HCT116 (cell line): ENCODE results near the gene AUTS2. TPM values are rescaled to one million over a fixed set of nuclear protein-coding genes. Genes with fewer than 3 reads are reported as not detected.

ENCODE experiments used
- ATAC-seq: fragments of 200-7000 bp; cut with Tn5 transposase; 2 replicates; pipeline ENCODE4 v1.9.1; 2020; ENCODE audit warnings: mild to moderate bottlenecking, moderate library complexity
- BruUV-seq: library from RNA; stranded (reverse); fragments of 400-500 nt; replicated peaks from 2 replicates; lab custom pipeline; 2021; lab: Mats Ljungman, UMichigan
- CTCF ChIA-PET: fragments of 300-600 bp; sonication (Branson Sonifier 250); formaldehyde crosslinking; loops from one replicate; lab custom pipeline; 2021; ENCODE audit warnings: antibody characterized with exemption; lab: Charles Lee
- POLR2A ChIA-PET: fragments of 300-600, 350-600 bp; sonication (Branson Sonifier 250); formaldehyde crosslinking; loops from one replicate; lab custom pipeline; 2021; ENCODE audit warnings: antibody characterized with exemption; lab: Charles Lee
- RAD21 ChIA-PET, 2 experiments: fragments of 300-600 bp; sonication (Branson Sonifier 250); formaldehyde crosslinking; loops; one replicate each; lab custom pipeline; 2023; ENCODE audit warnings: low total read pairs in 2 of 2; ENCODE audit not compliant: uncharacterized antibody in 2 of 2, unreplicated experiment in 2 of 2, low non-redundant PET in 1 of 2; lab: Charles Lee
- DNase-seq: peaks from one replicate; pipeline ENCODE4 v3.0.0-alpha.2; 2010; ENCODE audit warnings: low read depth, low spot score
- H2AFZ ChIP-seq: fragments of 200-600 bp; shearing (Covaris generic), sonication (generic); 2 replicates; pipeline ENCODE4 v1.6.1; 2017; ENCODE audit warnings: low read depth, mixed run types, mixed read lengths, antibody characterized with exemption, low read length; ENCODE audit not compliant: poor library complexity, severe bottlenecking
- H3K27ac ChIP-seq: 2 replicates; pipeline ENCODE4 v1.5.1; 2012; ENCODE audit warnings: low read depth, low read length
- H3K27me3 ChIP-seq: fragments of 200-600 bp; sonication (generic); 2 replicates; pipeline ENCODE4 v1.6.1; 2016; ENCODE audit warnings: mixed run types, low read length, mixed read lengths; ENCODE audit not compliant: insufficient read depth
- H3K36me3 ChIP-seq, 2 experiments: fragments of 200-500 bp in 1 of 2; fragments of 200-600 bp in 1 of 2; sonication (Bioruptor generic) in 1 of 2; sonication (generic) in 1 of 2; 2 replicates each; pipeline versions ENCODE4 v1.5.1 to v1.6.1; 2014 to 2016; ENCODE audit warnings: low read length in 2 of 2, inconsistent platforms in 1 of 2, mixed read lengths in 1 of 2, mixed run types in 1 of 2; ENCODE audit not compliant: insufficient read depth in 2 of 2, control insufficient read depth in 1 of 2
- H3K4me1 ChIP-seq, 2 experiments: fragments of 200-600 bp in 1 of 2; sonication (generic) in 1 of 2; 2 replicates each; pipeline versions ENCODE4 v1.5.1 to v1.6.1; 2012 to 2017; ENCODE audit warnings: low read length in 2 of 2, inconsistent platforms in 1 of 2, mild to moderate bottlenecking in 1 of 2, mixed read lengths in 1 of 2, mixed run types in 1 of 2, moderate library complexity in 1 of 2; ENCODE audit not compliant: insufficient read depth in 2 of 2, control insufficient read depth in 1 of 2
- H3K4me2 ChIP-seq: fragments of 200-600 bp; sonication (generic); 2 replicates; pipeline ENCODE4 v1.6.1; 2017; ENCODE audit warnings: mixed run types, low read length, mixed read lengths
- H3K4me3 ChIP-seq, 2 experiments: fragments of 200-600 bp in 1 of 2; sonication (generic) in 1 of 2; replicated peaks in 1 of 2; 2 replicates each; pipeline ENCODE4 v1.5.1; 2011 to 2016; ENCODE audit warnings: low read length in 2 of 2, control low read depth in 1 of 2, low read depth in 1 of 2, mild to moderate bottlenecking in 1 of 2, mixed read lengths in 1 of 2, mixed run types in 1 of 2
- H3K79me2 ChIP-seq: fragments of 200-600 bp; sonication (generic); 2 replicates; pipeline ENCODE4 v1.6.1; 2017; ENCODE audit warnings: mild to moderate bottlenecking, mixed run types, low read length, moderate library complexity, mixed read lengths; ENCODE audit not compliant: insufficient read depth
- H3K9ac ChIP-seq: fragments of 200-600 bp; sonication (generic); 2 replicates; pipeline ENCODE4 v1.6.1; 2016; ENCODE audit warnings: low read length, mixed read lengths
- H3K9me2 ChIP-seq: fragments of 200-600 bp; sonication (generic), shearing (Covaris generic); 2 replicates; pipeline ENCODE4 v1.6.1; 2017; ENCODE audit warnings: mixed run types, mild to moderate bottlenecking, moderate library complexity; ENCODE audit not compliant: insufficient read depth
- H3K9me3 ChIP-seq, 2 experiments: fragments of 200-500 bp in 1 of 2; fragments of 200-600 bp in 1 of 2; sonication (Bioruptor generic) in 1 of 2; sonication (generic) in 1 of 2; 2 replicates each; pipeline ENCODE4 v1.6.1; 2014 to 2017; ENCODE audit warnings: low read length in 2 of 2, mixed read lengths in 2 of 2, inconsistent platforms in 1 of 2, low read depth in 1 of 2, mild to moderate bottlenecking in 1 of 2, mixed run types in 1 of 2, moderate library complexity in 1 of 2; ENCODE audit not compliant: control insufficient read depth in 1 of 2, insufficient read depth in 1 of 2
- H4K20me1 ChIP-seq: fragments of 200-600 bp; sonication (generic), shearing (Covaris generic); 2 replicates; pipeline ENCODE4 v1.6.1; 2017; ENCODE audit warnings: mixed run types, mild to moderate bottlenecking, moderate library complexity; ENCODE audit not compliant: insufficient read depth
- CBX3 ChIP-seq: IDR thresholded peaks from 2 replicates; pipeline ENCODE4 v1.6.1; 2012; ENCODE audit warnings: low read depth
- CEBPB ChIP-seq: IDR thresholded peaks from 2 replicates; pipeline ENCODE4 v1.6.1; 2012; ENCODE audit warnings: low read depth
- EGR1 ChIP-seq: IDR thresholded peaks from 2 replicates; pipeline ENCODE4 v1.6.1; 2012; ENCODE audit warnings: low read depth
- ELF1 ChIP-seq: IDR thresholded peaks from 2 replicates; pipeline ENCODE4 v1.6.1; 2012; ENCODE audit warnings: low read depth, borderline replicate concordance
- EZH2 ChIP-seq: fragments of 200-600 bp; sonication (generic); IDR thresholded peaks from 2 replicates; pipeline ENCODE4 v1.6.1; 2017; ENCODE audit warnings: antibody characterized with exemption, mixed run types
- FOSL1 ChIP-seq: IDR thresholded peaks from 2 replicates; pipeline ENCODE4 v1.6.1; 2012; ENCODE audit warnings: low read depth
- POLR2A ChIP-seq: IDR thresholded peaks from 2 replicates; pipeline ENCODE4 v1.7.0; 2011; ENCODE audit warnings: borderline replicate concordance; ENCODE audit not compliant: insufficient read depth, insufficient read length; ENCODE audit errors: extremely low read depth
- RAD21 ChIP-seq: IDR thresholded peaks from 2 replicates; pipeline ENCODE4 v1.6.1; 2012; ENCODE audit warnings: low read depth, mild to moderate bottlenecking
- SP1 ChIP-seq: IDR thresholded peaks from 2 replicates; pipeline ENCODE4 v1.6.1; 2012; ENCODE audit warnings: low read depth
- TCF7L2 ChIP-seq: IDR thresholded peaks from 2 replicates; pipeline ENCODE4 v1.7.0; 2011; ENCODE audit warnings: borderline replicate concordance, inconsistent platforms; ENCODE audit not compliant: insufficient read depth, insufficient read length; ENCODE audit errors: extremely low read depth
- YY1 ChIP-seq: IDR thresholded peaks from 2 replicates; pipeline ENCODE4 v1.6.1; 2011; ENCODE audit warnings: low read length, low read depth, moderate library complexity, mild to moderate bottlenecking; ENCODE audit not compliant: insufficient replicate concordance; ENCODE audit errors: extremely low read depth
- ZNF274 ChIP-seq: fragments of 200-500 bp; sonication (Bioruptor generic); IDR thresholded peaks from 2 replicates; pipeline ENCODE4 v1.6.1; 2014; ENCODE audit warnings: mild to moderate bottlenecking, low read depth, low read length, inconsistent platforms
- intact Hi-C: fragments of 100-400 bp; cut with micrococcal nuclease; formaldehyde crosslinking; loops from 2 replicates; pipeline ENCODE4 v1.10.0; 2022
- total RNA-seq: library from RNA; stranded (reverse); gene quantifications from one replicate; pipeline ENCODE4 v1.2.1, GENCODE V29; 2021; ENCODE audit not compliant: unreplicated experiment
- TF ChIP-seq, protein P1 (sequence below), 3 experiments: fragments of 200-600 bp in 1 of 3; sonication (generic) in 1 of 3; IDR thresholded peaks in 2 of 3; conservative IDR thresholded peaks in 1 of 3; 2 replicates each; pipeline ENCODE4 v1.5.1; 2012 to 2017; ENCODE audit warnings: low read depth in 2 of 3, low read length in 2 of 3, antibody characterized with exemption in 1 of 3, borderline replicate concordance in 1 of 3, control low read depth in 1 of 3, mild to moderate bottlenecking in 1 of 3, mixed read lengths in 1 of 3, mixed run types in 1 of 3, moderate library complexity in 1 of 3; ENCODE audit not compliant: insufficient read depth in 1 of 3
- TF ChIP-seq, protein P2 (sequence below): IDR thresholded peaks from 2 replicates; pipeline ENCODE4 v1.6.1; 2011; ENCODE audit warnings: mild to moderate bottlenecking, low read length, moderate library complexity; ENCODE audit not compliant: insufficient replicate concordance; ENCODE audit errors: extremely low read depth

Gene AUTS2
- total RNA-seq, 1 experiment from 2014 or later = 0.93 TPM

DNA sequence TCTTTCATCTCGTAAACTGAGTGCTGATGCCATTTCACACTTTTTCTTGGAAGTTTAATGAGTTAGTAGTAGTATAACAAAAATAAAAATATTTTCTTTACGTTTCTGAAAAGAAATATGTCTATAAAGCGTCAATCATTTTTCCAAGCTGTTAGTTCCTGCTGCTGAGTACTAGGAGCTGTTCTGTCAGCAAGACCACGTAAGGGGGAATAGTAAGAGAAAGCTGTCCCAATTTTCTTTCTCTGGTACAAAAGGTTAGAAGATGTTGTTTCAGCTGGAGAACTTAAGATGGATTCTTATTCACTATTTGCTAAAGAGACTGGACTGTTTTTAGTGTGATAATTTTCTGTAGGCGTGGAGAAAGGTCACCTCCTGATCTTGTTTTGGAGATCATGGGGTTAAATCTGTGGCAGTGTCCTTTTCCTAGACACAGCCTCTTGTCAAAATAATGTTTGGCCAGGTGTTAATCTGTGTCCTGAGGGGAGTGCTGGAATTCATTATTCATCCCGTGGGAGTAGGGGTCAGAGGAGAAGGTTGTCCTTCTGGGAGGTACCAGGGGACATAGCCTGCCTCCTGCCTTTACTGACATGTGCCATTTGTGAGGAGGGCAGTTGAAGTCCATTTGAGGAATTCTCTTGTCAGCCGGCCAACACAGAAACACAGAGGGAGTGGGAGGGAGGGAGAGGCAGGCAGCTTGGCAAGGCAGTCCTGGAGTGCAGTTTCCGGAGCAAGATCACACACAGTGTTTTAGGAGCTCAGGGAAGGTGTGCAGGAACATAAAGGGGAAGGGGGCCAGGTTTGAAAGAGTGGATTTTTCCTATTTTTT, 368.7 kb downstream of the AUTS2 start:
- no peak overlapping the region for H3K4me3 ChIP-seq
- no peaks in the 10 kb centered on the region for H3K4me1 ChIP-seq
- ChIA-PET CTCF (no interaction called here), RAD21 (no interaction called here), POLR2A (no interaction called here)
- peaks cover 10 to 27% of the 10 kb centered on the region in 2 experiments; a peak in 2 of 4 replicates for H3K9me3 ChIP-seq
- no peaks in the 10 kb centered on the region for H3K79me2 ChIP-seq
- no peaks in the 10 kb centered on the region for H3K27me3 ChIP-seq
- H3K9ac ChIP-seq = no peak overlapping the region
- no peaks in the 10 kb centered on the region for H4K20me1 ChIP-seq
- BruUV-seq = no TSS peak
- TF ChIP-seq ZNF274 = no peak
- no peak for TF ChIP-seq POLR2A
- no peak for TF ChIP-seq RAD21
- no peak for TF ChIP-seq CBX3
- no peak for TF ChIP-seq CEBPB
- no peak for TF ChIP-seq EGR1
- ATAC-seq (no peak), DNase-seq (no peak)
- intact Hi-C loops = no loop called here
- no peak overlapping the region for H3K27ac ChIP-seq
- no peak overlapping the region for H2AFZ ChIP-seq
- H3K36me3 ChIP-seq = no peaks in the 10 kb centered on the region
- no peaks in the 10 kb centered on the region for H3K9me2 ChIP-seq
- H3K4me2 ChIP-seq = no peak overlapping the region

DNA sequence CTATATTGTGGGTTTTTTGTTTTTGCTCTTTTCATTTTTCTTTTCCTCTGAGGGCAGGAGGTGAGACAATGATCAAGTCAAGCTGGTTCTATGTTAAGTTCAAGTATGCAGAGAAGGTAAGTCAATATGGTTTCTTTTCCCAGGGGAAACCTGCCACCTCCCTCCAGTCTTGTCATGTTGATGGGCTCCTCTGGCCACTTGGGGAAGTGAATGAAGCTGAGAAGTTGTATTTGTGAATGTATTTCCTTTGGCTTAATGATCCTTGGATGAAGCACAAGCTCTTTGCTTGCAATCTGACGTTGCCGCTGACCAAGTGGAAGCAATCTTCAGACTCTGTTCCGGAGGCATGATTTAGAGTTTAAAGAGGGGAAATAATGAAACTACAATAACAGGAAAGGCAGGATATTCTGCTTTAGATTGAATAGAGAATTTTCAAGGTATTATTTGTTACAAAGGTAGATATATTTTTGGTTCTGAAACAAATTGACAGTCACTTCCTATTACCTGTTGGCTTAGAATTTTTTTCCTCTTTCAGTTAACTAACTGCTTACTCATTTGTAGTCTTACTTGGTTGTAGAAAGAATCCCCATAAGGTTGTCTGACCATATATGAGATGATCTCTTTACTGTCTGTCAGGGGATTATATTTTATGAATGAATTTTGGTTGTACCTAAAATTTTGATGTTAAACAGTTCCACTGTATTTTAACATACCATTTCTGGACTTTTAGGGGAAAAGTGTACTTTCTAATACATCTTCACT, 369.6 kb downstream of the AUTS2 start:
- Histone ChIP-seq H3K9ac (no peak overlapping the region), H3K4me2 (no peak overlapping the region), H3K4me3 (no peak overlapping the region), H3K9me2 (no peaks in the 10 kb centered on the region), H3K9me3 (peaks cover 12 to 20% of the 10 kb centered on the region in 2 experiments; a peak in 2 of 4 replicates), H3K36me3 (no peaks in the 10 kb centered on the region), H2AFZ (no peak overlapping the region), H3K4me1 (no peaks in the 10 kb centered on the region), H3K27me3 (no peaks in the 10 kb centered on the region), H3K27ac (no peak overlapping the region), H4K20me1 (no peaks in the 10 kb centered on the region), H3K79me2 (no peaks in the 10 kb centered on the region)
- ChIA-PET CTCF (no interaction called here), RAD21 (no interaction called here), POLR2A (no interaction called here)
- ATAC-seq (no peak), DNase-seq (no peak)
- BruUV-seq = no TSS peak
- intact Hi-C loops = no loop called here
- TF ChIP-seq ELF1 (no peak), POLR2A (no peak), SP1 (no peak), EZH2 (no peak), RAD21 (no peak), TCF7L2 (no peak), YY1 (no peak), FOSL1 (no peak)
- TF ChIP-seq, protein P1, sequence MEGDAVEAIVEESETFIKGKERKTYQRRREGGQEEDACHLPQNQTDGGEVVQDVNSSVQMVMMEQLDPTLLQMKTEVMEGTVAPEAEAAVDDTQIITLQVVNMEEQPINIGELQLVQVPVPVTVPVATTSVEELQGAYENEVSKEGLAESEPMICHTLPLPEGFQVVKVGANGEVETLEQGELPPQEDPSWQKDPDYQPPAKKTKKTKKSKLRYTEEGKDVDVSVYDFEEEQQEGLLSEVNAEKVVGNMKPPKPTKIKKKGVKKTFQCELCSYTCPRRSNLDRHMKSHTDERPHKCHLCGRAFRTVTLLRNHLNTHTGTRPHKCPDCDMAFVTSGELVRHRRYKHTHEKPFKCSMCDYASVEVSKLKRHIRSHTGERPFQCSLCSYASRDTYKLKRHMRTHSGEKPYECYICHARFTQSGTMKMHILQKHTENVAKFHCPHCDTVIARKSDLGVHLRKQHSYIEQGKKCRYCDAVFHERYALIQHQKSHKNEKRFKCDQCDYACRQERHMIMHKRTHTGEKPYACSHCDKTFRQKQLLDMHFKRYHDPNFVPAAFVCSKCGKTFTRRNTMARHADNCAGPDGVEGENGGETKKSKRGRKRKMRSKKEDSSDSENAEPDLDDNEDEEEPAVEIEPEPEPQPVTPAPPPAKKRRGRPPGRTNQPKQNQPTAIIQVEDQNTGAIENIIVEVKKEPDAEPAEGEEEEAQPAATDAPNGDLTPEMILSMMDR (IDR thresholded peaks at IDR 0.05 in 2 of 3, conservative IDR thresholded peaks at IDR 0.05 in 1 of 3; ENCODE audit: borderline replicate concordance in 1 of 3, insufficient read depth in 1 of 3, low read depth in 2 of 3, low read length in 2 of 3) = no peak
- TF ChIP-seq, protein P2, sequence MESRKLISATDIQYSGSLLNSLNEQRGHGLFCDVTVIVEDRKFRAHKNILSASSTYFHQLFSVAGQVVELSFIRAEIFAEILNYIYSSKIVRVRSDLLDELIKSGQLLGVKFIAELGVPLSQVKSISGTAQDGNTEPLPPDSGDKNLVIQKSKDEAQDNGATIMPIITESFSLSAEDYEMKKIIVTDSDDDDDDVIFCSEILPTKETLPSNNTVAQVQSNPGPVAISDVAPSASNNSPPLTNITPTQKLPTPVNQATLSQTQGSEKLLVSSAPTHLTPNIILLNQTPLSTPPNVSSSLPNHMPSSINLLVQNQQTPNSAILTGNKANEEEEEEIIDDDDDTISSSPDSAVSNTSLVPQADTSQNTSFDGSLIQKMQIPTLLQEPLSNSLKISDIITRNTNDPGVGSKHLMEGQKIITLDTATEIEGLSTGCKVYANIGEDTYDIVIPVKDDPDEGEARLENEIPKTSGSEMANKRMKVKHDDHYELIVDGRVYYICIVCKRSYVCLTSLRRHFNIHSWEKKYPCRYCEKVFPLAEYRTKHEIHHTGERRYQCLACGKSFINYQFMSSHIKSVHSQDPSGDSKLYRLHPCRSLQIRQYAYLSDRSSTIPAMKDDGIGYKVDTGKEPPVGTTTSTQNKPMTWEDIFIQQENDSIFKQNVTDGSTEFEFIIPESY = no peak
